HG03354 (cell line): ENCODE data around the gene PGK1.
"Not testable (repeated sequence)": the region's sequence is repeated elsewhere in the genome, so short reads cannot be mapped to it uniquely, and the experiment has no call there.

Source experiments
- ATAC-seq: cut with Tn5 transposase; IDR thresholded peaks from one replicate; pipeline ENCODE4 v1.9.1; 2021; ENCODE audit warnings: mild to moderate bottlenecking; ENCODE audit not compliant: unreplicated experiment, poor library complexity, severe bottlenecking

PGK1 gene

GRCh38 chrX:78163175-78163574 is 59.1 kb downstream of the PGK1 start:
- not testable (repeated sequence) for ATAC-seq

GRCh38 chrX:78165425-78165824 is 61.4 kb downstream of the PGK1 start:
- ATAC-seq = no peak

- no peak for ATAC-seq
These were observed 64.0 kb downstream of the PGK1 start for GRCh38 chrX:78168065-78168464.
